OCI-LY7 (cell line): Measurements from ENCODE around the gene LYPD5. TPM values are rescaled to one million over a fixed set of nuclear protein-coding genes. Genes with fewer than 3 reads are reported as not detected.
A peak's percentile ranks its signal among the peaks of the same experiment; 100 is the strongest.

Source experiments
- BruUV-seq: library from RNA; stranded (reverse); fragments of 400-500 nt; replicated peaks from 2 replicates; lab custom pipeline; 2021; lab: Mats Ljungman, UMichigan
- CTCF ChIA-PET: fragments of 300-600 bp; sonication (Branson Sonifier 250); formaldehyde crosslinking; loops from one replicate; lab custom pipeline; 2022; ENCODE audit warnings: antibody characterized with exemption; ENCODE audit not compliant: unreplicated experiment; lab: Charles Lee
- POLR2A ChIA-PET: fragments of 300-600 bp; sonication (Branson Sonifier 250); formaldehyde crosslinking; loops from one replicate; lab custom pipeline; 2022; ENCODE audit warnings: antibody characterized with exemption; lab: Charles Lee
- DNase-seq: peaks from one replicate; pipeline ENCODE4 v3.0.0-alpha.2; 2015; ENCODE audit warnings: low spot score
- H2AFZ ChIP-seq: fragments of 200-600 bp; sonication (generic), shearing (Covaris generic); 2 replicates; pipeline ENCODE4 v1.6.1; 2014; ENCODE audit warnings: mild to moderate bottlenecking, antibody characterized with exemption, low read length, moderate library complexity
- H3K27ac ChIP-seq: fragments of 200-600 bp; sonication (generic); 2 replicates; pipeline ENCODE4 v1.5.1; 2014; ENCODE audit warnings: mixed run types, low read depth, mild to moderate bottlenecking, moderate library complexity, low read length, inconsistent platforms; ENCODE audit not compliant: poor library complexity, severe bottlenecking
- H3K36me3 ChIP-seq: fragments of 200-600 bp; sonication (generic); 2 replicates; pipeline ENCODE4 v1.6.1; 2014; ENCODE audit warnings: mild to moderate bottlenecking, antibody characterized with exemption, low read length, moderate library complexity, mixed read lengths; ENCODE audit not compliant: insufficient read depth
- H3K4me1 ChIP-seq: fragments of 200-600 bp; sonication (generic); 2 replicates; pipeline ENCODE4 v1.5.1; 2014; ENCODE audit warnings: mild to moderate bottlenecking, low read length; ENCODE audit not compliant: insufficient read depth, poor library complexity, severe bottlenecking
- H3K4me2 ChIP-seq: fragments of 200-600 bp; sonication (generic); 2 replicates; pipeline ENCODE4 v1.6.1; 2014; ENCODE audit warnings: mild to moderate bottlenecking, low read length
- H3K4me3 ChIP-seq: fragments of 200-600 bp; sonication (generic); 2 replicates; pipeline ENCODE4 v1.5.1; 2014; ENCODE audit warnings: mild to moderate bottlenecking, low read depth, low read length; ENCODE audit not compliant: poor library complexity, severe bottlenecking
- H3K79me2 ChIP-seq: fragments of 200-600 bp; sonication (generic); 2 replicates; pipeline ENCODE4 v1.6.1; 2016; ENCODE audit warnings: low read depth, mild to moderate bottlenecking, low read length, moderate library complexity, mixed read lengths; ENCODE audit not compliant: insufficient read depth
- H3K9me2 ChIP-seq: fragments of 200-600 bp; sonication (generic); 2 replicates; pipeline ENCODE4 v1.6.1; 2016; ENCODE audit warnings: mild to moderate bottlenecking, low read length, mixed read lengths; ENCODE audit not compliant: insufficient read depth
- H3K9me3 ChIP-seq: fragments of 200-600 bp; sonication (generic); 2 replicates; pipeline ENCODE4 v1.6.1; 2014; ENCODE audit warnings: mild to moderate bottlenecking, mixed run types, low read length, mixed read lengths
- H4K20me1 ChIP-seq: fragments of 200-600 bp; sonication (generic); 2 replicates; pipeline ENCODE4 v1.6.1; 2014; ENCODE audit warnings: mild to moderate bottlenecking, antibody characterized with exemption, low read length, moderate library complexity, mixed read lengths; ENCODE audit not compliant: insufficient read depth
- EZH2phosphoT487 ChIP-seq: fragments of 200-600 bp; sonication (generic); IDR thresholded peaks from 2 replicates; pipeline ENCODE4 v1.6.1; 2018; ENCODE audit warnings: low read depth, borderline replicate concordance, mild to moderate bottlenecking, mixed run types, antibody characterized with exemption, low read length, moderate library complexity, mixed read lengths
- intact Hi-C: fragments of 100-400 bp; cut with micrococcal nuclease; formaldehyde crosslinking; loops from one replicate; pipeline ENCODE4 v1.10.0; 2022; ENCODE audit not compliant: unreplicated experiment
- total RNA-seq, 2 experiments: library from RNA; depleted of rRNA in 1 of 2; stranded (reverse); fragments of >200 nt in 1 of 2; shearing (Covaris generic) in 1 of 2; gene quantifications; 2 replicates each; pipeline ENCODE4 v1.2.3, GENCODE V29; 2014 to 2022
- TF ChIP-seq, protein P1 (sequence below): fragments of 200-600 bp; sonication (generic); conservative IDR thresholded peaks from 2 replicates; pipeline ENCODE4 v1.5.1; 2014; ENCODE audit warnings: mild to moderate bottlenecking, antibody characterized with exemption, low read length, moderate library complexity, mixed read lengths

Gene LYPD5
- total RNA-seq, 2 experiments from 2014 or later: not detected

DNA sequence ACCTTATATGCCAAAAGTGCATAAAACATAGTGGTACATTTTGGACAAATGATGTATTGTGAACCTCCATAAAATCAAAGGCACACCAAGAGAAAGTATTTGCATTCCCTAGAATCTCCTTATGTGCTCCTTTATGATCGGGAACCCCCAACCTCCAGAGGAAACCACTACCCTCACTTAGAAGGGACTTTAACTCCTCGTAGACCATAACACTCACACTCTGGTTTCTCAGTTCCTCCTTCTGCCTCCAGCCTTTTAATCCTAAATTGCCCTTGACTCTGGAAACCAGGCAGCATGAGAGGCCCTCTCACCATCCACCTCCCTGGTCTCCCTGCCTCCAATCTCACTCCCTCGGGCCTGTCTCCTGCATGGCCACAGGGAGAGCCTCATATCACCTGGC is 11.7 kb downstream of the LYPD5 start:
- intact Hi-C loops: no loop called here
- Histone ChIP-seq H3K36me3 (no peaks in the 10 kb centered on the region), H3K9me2 (no peaks in the 10 kb centered on the region), H3K79me2 (no peaks in the 10 kb centered on the region), H4K20me1 (no peaks in the 10 kb centered on the region), H3K4me3 (no peak overlapping the region), H3K27ac (no peak overlapping the region), H3K4me1 (peaks cover 14% of the 10 kb centered on the region), H2AFZ (no peak overlapping the region), H3K4me2 (0 out of 2 replicates have a peak overlapping the region, but pooled peaks have one; percentile 7), H3K9me3 (no peaks in the 10 kb centered on the region)
- CTCF ChIA-PET: no interaction called here
- POLR2A ChIA-PET: no interaction called here
- no TSS peak for BruUV-seq
- DNase-seq: peak; percentile 14
- no peak for TF ChIP-seq EZH2phosphoT487
- TF ChIP-seq, protein P1, sequence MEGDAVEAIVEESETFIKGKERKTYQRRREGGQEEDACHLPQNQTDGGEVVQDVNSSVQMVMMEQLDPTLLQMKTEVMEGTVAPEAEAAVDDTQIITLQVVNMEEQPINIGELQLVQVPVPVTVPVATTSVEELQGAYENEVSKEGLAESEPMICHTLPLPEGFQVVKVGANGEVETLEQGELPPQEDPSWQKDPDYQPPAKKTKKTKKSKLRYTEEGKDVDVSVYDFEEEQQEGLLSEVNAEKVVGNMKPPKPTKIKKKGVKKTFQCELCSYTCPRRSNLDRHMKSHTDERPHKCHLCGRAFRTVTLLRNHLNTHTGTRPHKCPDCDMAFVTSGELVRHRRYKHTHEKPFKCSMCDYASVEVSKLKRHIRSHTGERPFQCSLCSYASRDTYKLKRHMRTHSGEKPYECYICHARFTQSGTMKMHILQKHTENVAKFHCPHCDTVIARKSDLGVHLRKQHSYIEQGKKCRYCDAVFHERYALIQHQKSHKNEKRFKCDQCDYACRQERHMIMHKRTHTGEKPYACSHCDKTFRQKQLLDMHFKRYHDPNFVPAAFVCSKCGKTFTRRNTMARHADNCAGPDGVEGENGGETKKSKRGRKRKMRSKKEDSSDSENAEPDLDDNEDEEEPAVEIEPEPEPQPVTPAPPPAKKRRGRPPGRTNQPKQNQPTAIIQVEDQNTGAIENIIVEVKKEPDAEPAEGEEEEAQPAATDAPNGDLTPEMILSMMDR: no peak

DNA sequence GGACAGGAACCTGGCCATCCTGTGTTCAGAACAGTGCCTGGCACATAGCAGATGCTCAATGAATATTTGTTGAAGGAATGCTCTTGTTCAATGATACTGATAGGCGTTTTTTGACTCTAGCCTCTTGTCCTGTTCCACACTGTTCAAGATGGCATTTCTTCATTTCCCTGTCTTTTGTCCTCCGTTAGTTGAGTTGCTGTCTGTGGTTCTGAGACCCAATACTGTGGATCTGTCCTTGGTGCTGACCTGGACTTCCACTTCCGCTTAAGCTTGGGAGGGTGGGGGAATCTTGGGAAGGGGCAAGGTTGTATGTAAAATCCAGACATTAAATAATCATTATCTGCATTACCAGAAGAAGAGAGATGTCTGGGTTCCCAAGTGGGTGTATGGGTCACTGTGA is 13.2 kb downstream of the LYPD5 start:
- TF ChIP-seq, protein P1: no peak
- no peak for TF ChIP-seq EZH2phosphoT487
- intact Hi-C loops: no loop called here

DNA sequence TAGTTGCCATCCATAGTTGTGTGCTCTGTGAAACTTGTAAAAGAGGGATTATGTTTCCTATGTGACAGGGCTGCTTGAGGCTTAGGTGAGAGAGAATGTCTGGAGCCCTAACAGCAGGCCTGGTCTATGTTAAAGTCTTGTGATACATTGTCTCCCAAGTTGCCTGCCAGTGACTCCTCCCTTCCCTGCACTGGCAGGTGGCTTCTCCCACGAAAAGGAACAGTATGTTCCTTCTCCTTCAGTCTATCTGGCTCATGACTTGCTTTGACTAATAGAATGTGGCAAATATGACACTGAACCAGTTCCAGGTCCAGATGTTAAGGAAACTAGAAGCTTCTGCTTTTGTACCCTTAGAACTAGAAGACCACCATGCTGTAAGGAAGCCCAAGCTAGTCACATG is 15.6 kb downstream of the LYPD5 start:
- no peaks in the 10 kb centered on the region for H3K9me3 ChIP-seq
- H3K9me2 ChIP-seq: no peaks in the 10 kb centered on the region
- BruUV-seq: no TSS peak
- no peak overlapping the region for H3K4me3 ChIP-seq
- H2AFZ ChIP-seq: no peak overlapping the region
- no peaks in the 10 kb centered on the region for H4K20me1 ChIP-seq
- H3K4me2 ChIP-seq: no peak overlapping the region
- DNase-seq: no peak
- no peaks in the 10 kb centered on the region for H3K36me3 ChIP-seq
- TF ChIP-seq, protein P1: no peak
- TF ChIP-seq EZH2phosphoT487: no peak
- intact Hi-C loops: no loop called here
- CTCF ChIA-PET: no interaction called here
- no peaks in the 10 kb centered on the region for H3K79me2 ChIP-seq
- H3K27ac ChIP-seq: no peak overlapping the region
- POLR2A ChIA-PET: interaction anchor here (0.7 kb wide), 1 partner anchor 189 kb away, joined by 3 read pairs; no protein-coding TSS in a partner anchor
- H3K4me1 ChIP-seq: peaks cover 53% of the 10 kb centered on the region

More for the DNA sequence above, 13.2 kb downstream of the LYPD5 start:
- no peak for DNase-seq
- BruUV-seq: no TSS peak
- H3K4me3 ChIP-seq: no peak overlapping the region
- POLR2A ChIA-PET: no interaction called here
- peaks cover 30% of the 10 kb centered on the region for H3K4me1 ChIP-seq
- no peak overlapping the region for H3K27ac ChIP-seq
- H3K9me2 ChIP-seq: no peaks in the 10 kb centered on the region
- no peaks in the 10 kb centered on the region for H3K36me3 ChIP-seq
- no peaks in the 10 kb centered on the region for H3K79me2 ChIP-seq
- no peak overlapping the region for H2AFZ ChIP-seq
- CTCF ChIA-PET: no interaction called here
- H3K4me2 ChIP-seq: no peak overlapping the region
- no peaks in the 10 kb centered on the region for H4K20me1 ChIP-seq
- no peaks in the 10 kb centered on the region for H3K9me3 ChIP-seq
